NB4 (cell line): ENCODE measurements around the gene CKAP4.

ENCODE experiments used
- DNase-seq: peaks from one replicate; pipeline ENCODE4 v3.0.0; 2010; ENCODE audit warnings: low read depth
- H3K4me3 ChIP-seq: one replicate; pipeline ENCODE4 v1.5.1; 2011; ENCODE audit warnings: mild to moderate bottlenecking, low read depth, low read length, moderate library complexity
- MYC ChIP-seq: IDR thresholded peaks from 2 replicates; pipeline ENCODE4 v1.6.1; 2011; ENCODE audit warnings: low read depth, low read length
- POLR2A ChIP-seq: IDR thresholded peaks from 2 replicates; pipeline ENCODE4 v1.6.1; 2011; ENCODE audit warnings: mild to moderate bottlenecking; ENCODE audit not compliant: insufficient read length; ENCODE audit errors: extremely low read depth
- TF ChIP-seq, protein P1 (sequence below): IDR thresholded peaks from one replicate; pipeline ENCODE4 v1.5.1; 2012; ENCODE audit warnings: low read depth, low read length
- TF ChIP-seq, protein P2 (sequence below): IDR thresholded peaks from 2 replicates; pipeline ENCODE4 v1.6.1; 2011; ENCODE audit warnings: low read depth, low read length

The CKAP4 gene

DNA sequence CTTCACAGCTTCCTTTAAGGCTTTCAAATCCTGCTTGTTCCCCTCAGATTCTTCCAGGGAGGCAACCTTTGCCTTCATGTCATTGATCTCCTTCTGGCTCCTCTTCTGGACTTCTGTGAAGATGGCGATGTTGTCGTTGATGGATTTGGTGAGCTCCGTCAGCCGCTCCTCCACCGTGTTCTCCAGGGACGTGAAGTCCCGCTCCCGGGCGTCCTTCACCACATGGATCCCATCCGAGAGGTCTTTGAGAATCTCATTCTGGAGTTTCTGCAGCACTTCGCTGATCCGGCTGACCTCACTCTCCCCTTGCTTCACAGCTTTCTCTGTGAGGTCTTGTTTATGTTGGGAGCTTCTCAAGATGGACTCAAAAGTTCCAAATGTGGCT is 7.9 kb downstream of the CKAP4 start:
- DNase-seq: no peak
- TF ChIP-seq, protein P1, sequence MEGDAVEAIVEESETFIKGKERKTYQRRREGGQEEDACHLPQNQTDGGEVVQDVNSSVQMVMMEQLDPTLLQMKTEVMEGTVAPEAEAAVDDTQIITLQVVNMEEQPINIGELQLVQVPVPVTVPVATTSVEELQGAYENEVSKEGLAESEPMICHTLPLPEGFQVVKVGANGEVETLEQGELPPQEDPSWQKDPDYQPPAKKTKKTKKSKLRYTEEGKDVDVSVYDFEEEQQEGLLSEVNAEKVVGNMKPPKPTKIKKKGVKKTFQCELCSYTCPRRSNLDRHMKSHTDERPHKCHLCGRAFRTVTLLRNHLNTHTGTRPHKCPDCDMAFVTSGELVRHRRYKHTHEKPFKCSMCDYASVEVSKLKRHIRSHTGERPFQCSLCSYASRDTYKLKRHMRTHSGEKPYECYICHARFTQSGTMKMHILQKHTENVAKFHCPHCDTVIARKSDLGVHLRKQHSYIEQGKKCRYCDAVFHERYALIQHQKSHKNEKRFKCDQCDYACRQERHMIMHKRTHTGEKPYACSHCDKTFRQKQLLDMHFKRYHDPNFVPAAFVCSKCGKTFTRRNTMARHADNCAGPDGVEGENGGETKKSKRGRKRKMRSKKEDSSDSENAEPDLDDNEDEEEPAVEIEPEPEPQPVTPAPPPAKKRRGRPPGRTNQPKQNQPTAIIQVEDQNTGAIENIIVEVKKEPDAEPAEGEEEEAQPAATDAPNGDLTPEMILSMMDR: no peak
- TF ChIP-seq MYC (no peak), POLR2A (no peak)
- TF ChIP-seq, protein P2, sequence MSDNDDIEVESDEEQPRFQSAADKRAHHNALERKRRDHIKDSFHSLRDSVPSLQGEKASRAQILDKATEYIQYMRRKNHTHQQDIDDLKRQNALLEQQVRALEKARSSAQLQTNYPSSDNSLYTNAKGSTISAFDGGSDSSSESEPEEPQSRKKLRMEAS: no peak
- no peak overlapping the region for H3K4me3 ChIP-seq

DNA sequence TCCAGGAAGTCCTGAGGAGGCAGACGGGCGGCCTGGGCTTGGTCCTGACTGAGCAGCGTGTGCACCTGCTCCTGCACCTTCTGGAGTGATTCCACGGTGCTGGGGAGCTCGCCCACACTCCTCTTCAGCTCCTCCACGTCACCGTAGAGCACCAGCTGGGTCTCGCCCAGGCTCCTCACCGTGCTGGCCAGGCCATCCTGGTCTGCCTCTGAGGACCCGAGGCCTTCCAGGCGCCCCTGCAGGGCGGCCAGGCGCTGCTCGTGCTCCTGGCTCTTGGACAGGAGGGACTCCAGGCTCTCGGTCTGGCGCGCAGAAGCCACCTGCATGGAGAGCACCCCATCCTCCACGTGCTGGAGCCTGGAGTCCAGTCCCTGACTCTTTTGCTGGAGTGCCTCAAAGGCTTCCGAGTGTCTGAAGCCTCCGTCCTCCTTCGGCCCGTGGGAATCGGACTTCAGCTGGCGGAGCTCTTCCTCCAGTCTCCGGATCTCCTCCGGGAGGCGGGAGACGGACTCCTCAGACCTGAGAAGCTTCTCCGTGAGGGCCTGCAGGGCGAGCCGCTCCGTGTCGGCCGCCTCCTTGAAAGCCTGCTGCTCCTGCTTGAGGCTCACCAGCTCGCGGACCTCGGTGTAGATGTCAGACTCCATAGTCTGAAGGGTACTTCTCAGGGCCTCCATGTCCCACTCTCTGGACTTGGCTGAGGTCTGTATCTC is 8.4 kb downstream of the CKAP4 start:
- no peak overlapping the region for H3K4me3 ChIP-seq
- DNase-seq: no peak
- TF ChIP-seq POLR2A (no peak), MYC (no peak)
- TF ChIP-seq, protein P1: no peak
- TF ChIP-seq, protein P2: no peak

DNA sequence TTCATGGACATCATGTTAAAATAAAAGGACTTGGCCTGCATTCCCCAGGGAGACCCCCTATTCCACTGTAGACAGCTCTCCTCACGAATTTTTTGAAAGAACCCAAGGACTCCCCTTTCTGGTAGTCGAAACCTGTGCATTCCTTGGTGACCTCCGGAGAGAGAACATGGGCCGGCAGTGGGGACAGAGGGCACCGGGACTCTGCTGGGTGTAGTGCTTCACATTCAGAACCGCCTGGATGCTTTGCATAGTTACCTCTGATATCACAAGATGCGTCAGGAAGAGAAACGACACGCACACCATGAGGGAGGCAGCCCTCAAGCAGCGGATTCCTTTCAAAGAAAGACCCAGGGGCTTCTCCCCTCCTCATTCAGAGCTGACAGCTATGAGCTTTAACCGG is 9.7 kb downstream of the CKAP4 start:
- DNase-seq: no peak
- H3K4me3 ChIP-seq: no peak overlapping the region
- TF ChIP-seq, protein P1: no peak
- TF ChIP-seq, protein P2: no peak
- TF ChIP-seq POLR2A: no peak

DNA sequence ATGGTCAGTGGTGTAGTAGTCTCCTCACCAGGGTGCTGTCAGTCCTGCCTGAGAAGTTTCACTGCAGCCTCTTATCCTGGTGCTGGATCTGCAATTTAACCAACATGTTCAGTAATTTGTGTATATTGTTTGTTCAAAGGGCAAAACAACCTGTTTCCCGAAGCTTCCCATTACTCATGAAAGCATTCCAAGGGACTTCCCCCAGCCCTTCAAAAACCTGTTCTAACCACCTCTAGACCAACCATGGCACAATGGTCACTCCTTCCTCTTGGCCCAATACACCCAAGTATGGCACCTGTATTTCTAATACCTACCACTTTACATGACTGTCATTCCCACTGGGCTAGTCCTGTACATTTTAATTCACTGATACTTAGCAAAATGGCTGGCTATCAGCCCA is 12.1 kb downstream of the CKAP4 start:
- H3K4me3 ChIP-seq: no peak overlapping the region
- DNase-seq: no peak
- no peak for TF ChIP-seq MYC

DNA sequence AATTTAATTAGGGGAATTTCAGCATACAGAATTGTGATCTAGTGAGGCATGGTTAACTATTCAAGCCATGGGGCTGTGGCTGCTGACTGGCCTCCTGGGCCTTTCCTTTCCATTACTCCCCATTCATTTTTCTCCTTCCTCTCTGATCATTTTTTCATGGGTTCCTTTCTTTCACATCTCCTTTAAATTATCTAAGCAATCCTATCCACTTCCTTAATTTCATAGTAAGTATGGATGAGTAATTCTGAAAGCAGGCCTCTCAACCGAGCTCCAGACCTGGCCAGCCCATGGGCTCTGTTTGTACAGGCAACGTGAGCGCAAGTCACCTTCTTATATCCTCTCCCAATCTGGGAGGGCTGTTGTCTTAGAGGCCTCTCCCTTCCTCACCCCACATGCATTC is 13.4 kb downstream of the CKAP4 start:
- no peak overlapping the region for H3K4me3 ChIP-seq
- DNase-seq: no peak
- TF ChIP-seq POLR2A: no peak
- no peak for TF ChIP-seq MYC
- TF ChIP-seq, protein P1: no peak
- TF ChIP-seq, protein P2: no peak

DNA sequence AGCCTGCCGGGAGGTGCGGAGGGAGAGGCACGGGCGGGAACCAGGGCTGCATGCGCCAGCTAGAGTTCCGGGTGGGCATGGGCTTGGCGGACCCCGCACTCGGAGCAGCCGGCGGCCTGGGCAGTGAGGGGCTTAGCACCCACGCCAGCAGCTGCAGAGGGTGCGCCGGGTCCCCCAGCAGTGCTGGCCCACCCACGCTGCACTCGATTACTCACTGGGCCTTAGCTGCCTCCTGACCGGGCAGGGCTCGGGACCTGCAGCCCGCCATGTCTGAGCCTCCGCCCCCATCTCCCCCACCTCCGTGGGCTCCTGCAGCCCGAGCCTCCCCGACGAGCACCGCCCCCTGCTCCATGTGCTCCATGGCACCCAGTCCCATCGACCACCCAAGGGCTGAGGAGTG is 14.8 kb downstream of the CKAP4 start:
- DNase-seq: no peak
- no peak overlapping the region for H3K4me3 ChIP-seq
- TF ChIP-seq, protein P1: no peak
- TF ChIP-seq, protein P2: no peak
- TF ChIP-seq POLR2A (no peak), MYC (no peak)
